NK-92 (cell line): ENCODE measurements around the gene ZMAT3.
"Not testable (repeated sequence)": the region's sequence is repeated elsewhere in the genome, so short reads cannot be mapped to it uniquely, and the experiment has no call there.

Source experiments
- DNase-seq: peaks from one replicate; lab custom pipeline; 2025; ENCODE audit not compliant: unreplicated experiment; lab: John Stamatoyannopoulos, UW

Gene ZMAT3, protein sequence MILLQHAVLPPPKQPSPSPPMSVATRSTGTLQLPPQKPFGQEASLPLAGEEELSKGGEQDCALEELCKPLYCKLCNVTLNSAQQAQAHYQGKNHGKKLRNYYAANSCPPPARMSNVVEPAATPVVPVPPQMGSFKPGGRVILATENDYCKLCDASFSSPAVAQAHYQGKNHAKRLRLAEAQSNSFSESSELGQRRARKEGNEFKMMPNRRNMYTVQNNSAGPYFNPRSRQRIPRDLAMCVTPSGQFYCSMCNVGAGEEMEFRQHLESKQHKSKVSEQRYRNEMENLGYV

DNA sequence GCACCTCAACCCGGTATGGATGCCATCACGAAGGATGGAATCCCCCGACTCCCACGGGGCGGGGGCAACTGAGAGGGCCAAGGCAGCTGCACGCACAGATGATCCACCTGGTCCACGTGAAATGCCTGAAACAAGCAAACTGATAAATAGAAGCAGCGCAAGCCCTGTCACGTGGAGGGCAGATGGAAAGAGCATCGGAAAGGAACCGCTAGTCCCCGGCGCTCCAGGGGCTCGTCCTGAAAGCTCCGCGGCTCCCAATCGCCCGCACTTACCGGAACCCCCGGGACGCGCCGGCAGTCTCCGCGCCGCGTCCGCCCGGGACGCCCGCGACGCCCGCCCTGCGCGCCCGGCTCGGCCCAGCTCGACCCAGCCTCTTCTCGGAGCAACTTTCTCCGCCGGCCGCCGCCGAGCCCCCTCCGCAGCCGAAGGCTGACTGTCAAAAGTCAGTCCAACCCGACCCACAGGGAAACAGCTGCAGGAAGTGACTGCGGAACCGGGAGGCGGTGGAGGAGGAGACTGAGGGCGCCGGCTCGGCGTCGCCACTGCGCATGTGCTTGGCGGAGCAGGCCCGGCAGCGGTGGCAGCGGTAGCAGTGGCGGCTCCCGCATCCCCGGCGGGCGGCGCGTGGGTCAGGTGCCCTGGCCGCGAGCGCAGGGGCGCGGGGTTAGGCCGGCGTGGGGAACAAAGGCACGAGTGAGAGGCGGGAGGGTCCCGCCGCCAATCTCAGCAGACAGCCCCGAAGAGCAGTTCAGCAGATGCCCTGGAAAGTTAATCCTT lies at the start of gene ZMAT3:
ZMAT3 (minus strand) TSS at position 487 of the 777 bp plus-strand sequence. CDS start 4,057 bp downstream, outside the sequence.
- DNase-seq, result peak; percentile 21

DNA sequence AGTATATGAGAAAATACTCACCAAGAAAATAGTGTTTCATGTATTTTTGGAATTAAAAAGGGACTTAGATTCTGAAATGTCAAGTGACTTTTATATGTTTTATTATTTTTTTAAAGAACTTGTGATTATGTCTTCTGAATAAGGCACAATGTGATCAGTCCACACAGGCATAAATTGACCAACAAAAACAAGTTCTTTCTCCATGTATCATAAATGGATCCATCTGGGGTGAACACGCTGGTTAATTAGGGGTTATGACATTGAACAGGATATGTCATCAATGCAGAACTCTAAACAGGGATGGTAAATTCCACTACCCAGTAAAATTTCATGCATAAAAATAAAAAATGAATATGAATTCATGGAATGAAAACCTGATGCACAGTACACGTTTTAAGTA lies 45.2 kb upstream of the ZMAT3 start:
- no peak for DNase-seq

DNA sequence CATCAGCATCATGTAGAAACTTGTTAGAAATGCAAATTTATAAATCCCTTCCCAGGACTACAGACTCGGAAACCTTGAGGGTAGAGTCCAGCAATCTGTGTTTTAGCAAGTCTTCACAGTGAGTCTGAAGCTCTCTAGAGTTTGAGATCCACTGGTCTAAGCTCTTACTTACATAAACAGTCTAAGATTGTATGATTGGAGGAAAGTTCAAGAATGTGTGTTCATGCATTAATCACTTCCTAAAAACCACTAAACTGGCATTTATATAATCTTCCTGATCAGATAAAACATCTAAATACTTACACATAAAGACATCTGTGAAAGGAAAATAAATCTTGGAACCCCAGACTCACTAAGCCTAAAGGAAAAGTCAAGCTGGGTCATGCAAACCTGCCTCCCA lies 43.8 kb upstream of the ZMAT3 start:
- DNase-seq, result not testable (repeated sequence)

DNA sequence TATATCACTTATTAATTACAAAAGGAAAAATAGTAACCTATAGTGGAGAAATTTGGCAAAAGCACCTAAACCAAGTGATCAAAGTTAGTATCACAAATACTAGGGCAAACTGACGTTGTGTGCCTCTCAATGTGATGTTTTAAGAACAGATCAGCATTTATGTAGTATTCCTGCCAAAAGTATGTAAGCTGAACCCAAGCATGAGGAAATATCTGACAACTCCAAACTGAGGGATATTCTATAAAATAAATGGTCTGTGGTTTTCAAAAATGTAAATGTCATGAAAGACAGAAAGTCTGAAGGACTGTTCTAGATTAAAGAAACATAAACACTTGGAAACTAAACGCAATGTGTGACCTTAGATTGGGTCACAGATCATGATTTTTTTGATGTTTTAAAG lies 42.3 kb upstream of the ZMAT3 start:
- DNase-seq, result no peak

DNA sequence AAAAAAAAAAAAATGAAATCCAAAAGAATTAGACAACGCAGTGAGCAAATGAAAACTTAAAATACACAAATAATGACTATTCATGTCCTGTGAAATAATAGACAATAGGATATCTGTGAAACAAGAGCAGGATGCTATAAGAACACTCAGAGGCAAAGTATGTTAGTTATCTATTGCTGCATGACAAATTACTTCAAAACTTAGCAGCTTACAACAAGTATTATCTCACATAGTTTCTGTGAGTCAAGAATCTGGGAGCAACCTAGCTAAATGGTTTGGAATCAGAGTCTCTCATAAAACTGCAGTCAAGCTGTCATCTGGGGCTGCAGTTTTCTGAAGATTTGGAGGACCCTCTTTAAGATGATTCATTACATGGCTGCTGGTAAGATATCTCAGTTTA lies 36.5 kb upstream of the ZMAT3 start:
- DNase-seq, result no peak

DNA sequence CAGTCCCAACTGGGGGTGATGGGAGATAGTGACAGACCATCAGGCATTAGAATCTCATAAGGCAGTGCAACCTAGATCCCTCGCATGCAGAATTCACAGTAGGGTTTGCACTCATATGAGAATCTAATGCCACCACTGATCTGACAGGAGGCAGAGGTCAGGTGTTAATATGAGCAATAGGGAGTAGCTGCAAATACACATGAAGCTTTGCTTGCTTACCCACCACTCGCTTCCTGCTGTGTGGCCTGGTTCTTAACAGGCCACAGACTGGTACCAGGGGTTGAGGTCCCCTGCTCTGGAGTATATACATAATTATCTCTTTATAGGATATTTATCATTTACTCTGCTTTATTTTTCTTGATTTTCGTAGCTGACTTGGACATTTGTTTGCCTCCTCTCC lies 36.0 kb upstream of the ZMAT3 start:
- DNase-seq, result no peak

DNA sequence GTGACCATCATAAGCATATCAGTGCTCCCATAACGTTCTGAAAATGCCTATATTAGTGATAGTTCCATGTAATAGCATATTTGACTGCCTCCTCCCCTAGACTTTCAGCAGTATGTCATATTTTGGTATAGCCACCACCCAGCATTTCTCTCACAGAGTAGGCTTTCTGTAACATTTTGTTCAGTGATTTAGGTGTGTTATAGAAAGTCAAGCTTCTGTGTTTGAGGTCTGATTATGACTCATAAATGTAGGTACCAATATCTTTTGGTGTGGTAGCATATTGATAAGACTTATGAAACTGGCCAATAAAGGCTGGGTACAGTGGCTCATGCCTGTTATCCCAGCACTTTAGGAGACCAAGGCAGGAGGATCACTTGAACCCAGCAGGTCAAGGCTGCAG lies 34.3 kb upstream of the ZMAT3 start:
- no peak for DNase-seq

DNA sequence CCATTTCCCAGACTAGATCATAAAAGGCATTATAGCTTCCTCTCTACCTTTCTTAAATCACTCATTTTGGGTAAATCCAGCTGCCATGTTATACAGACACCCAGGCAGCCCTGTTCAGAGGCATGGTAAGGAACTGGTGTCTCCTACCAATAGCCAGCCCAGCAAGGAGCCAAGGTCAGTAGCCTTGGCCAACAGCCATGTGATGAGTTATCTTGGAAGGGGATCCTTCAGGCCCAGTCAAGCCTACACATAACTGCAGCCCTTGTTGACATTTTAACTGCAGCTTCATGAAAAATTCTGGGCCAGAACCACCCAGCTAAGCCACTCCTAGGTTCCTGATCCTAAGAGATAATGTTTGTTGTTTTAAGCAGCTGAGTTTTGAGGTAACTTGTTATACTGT lies 29.0 kb upstream of the ZMAT3 start:
- DNase-seq, result no peak

DNA sequence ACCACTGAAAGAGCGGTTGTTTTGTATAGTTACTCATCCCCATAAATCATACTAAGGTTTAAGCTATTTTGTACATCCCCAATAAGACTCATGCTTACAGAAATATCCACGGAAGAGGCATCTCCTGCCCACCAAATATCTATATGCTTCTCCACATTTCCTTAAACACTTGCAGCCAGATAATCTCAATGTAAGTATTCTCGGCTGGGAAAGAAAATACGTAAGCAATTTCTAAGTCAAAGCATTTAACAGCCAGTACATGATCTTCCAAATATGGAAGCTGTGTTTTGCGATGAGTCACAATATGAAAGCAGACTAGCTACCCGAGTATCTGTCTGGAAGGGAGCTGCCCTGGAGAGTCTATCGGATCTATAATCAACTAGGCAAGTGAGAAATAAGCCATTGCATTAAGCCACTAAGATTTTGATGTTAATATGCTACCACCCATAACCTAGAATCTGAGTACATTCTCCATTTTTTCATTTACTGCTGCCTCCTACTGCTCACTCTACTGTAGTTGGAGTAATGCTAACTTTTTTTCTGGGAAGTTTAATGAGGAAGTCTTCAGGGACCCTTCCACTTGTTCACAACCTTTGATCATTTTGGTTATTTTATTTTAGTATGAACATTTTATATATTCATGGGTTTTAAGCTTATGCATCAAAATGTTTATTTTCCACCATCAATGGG lies 26.9 kb upstream of the ZMAT3 start:
- DNase-seq, result no peak

DNA sequence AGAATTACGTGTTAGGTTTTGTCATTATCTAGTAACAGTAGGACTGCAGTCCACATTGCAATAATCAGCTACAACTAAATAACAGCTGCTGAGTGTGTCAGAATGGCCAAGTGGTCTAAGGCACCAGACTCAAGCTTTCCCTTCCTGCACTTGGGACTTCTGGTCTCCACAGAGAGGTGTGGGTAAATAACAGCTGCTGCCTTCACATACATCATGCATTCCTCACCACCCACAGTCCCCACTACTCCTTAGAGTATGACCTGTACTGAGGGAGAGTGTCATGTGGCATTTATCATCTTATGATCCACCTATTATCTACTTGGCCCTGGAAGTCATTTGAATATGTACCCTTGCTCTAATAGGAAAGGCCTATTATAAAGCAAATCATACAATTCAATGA lies 22.2 kb upstream of the ZMAT3 start:
- DNase-seq, result no peak

DNA sequence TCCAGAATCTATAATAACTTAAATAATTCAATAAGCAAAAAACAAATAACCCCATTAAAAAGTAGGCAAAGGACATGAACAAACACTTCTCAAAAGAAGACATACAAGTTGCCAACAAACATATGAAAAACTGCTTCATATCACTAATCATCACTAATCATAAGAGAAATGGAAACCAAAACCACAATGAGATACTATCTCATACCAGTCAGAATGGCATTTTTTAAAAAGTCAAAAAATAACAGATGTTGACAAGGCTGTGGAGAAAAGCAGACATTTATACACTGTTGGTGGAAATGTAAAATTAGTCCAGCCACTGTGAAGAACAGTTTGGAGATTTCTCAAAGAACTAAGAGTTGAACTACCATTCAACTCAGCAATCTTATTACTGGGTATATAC lies 19.5 kb upstream of the ZMAT3 start:
- no peak for DNase-seq

DNA sequence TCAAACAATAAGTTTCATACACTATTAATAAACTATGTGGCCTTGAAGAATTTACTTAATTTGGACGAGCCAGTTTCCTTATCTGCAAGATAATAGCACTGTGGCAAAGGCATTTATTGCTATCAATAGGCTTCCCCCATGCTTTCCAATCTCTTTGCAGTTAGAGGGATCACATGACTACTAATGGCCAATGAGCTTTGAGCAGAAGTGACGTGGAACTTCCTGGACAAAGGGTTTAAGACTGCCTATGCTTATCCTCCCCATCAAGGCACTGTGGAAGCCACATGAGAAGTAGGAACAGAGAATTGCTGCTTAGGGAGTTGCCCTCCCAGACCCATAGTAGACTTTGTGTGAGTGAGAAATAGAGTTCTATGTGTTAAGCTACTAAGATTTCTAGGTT lies 16.7 kb upstream of the ZMAT3 start:
- DNase-seq, result no peak

DNA sequence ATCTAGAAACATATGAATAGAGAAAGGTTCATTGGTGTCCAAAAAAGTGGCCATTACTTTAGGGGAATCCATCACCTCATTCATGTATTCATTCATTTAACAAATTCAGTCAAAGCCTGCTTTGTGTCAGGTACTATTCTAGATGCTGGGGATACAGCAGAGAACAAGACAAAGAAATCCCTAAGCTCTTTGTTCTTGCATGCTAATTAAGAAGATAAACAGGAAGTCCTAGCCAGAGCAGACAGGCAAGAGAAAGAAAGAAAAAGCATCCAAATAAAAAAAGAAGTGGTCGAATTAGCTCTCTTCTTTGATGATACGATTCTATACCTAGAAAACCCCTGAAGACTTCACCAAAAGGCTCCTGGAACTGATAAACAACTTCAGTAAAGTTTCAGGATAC lies 12.4 kb upstream of the ZMAT3 start:
- no peak for DNase-seq

DNA sequence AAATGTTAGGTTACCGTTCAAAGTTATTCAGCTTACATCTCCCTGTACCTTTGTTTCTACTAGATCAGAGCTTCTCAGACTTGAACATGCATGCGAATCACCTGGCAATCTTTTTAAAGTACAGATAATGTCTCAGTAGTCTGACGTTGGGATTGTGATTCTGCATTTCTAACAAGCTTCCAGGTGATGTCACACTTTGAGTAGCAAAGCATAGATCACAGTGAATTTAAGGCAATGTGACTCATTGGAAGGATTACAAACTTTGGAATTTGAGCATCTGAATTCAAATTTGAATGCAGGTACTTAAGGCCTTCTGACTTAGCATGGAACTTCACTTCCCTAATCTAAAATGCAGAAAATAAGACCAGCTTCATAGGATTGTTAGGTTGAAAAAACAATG lies 10.8 kb upstream of the ZMAT3 start:
- DNase-seq, result no peak

DNA sequence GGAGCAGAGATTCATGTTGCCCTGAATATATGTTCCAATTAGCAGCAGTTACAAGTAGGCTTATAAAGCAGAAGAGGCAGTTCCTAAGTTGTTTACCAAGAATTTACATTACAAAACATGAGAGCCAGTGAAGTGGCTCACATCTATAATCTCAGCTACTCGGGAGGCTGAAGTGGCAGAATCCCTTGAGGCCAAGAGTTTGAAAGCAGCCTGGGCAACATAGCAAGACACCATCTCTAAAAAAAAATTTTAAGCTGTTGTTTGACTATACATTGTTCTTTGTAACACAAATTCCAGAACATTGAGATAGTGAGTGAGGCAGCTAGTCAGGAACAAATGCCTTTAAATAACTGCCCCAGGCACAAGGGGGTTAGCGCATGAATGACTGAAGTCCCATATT lies 10.3 kb upstream of the ZMAT3 start:
- DNase-seq, result no peak

DNA sequence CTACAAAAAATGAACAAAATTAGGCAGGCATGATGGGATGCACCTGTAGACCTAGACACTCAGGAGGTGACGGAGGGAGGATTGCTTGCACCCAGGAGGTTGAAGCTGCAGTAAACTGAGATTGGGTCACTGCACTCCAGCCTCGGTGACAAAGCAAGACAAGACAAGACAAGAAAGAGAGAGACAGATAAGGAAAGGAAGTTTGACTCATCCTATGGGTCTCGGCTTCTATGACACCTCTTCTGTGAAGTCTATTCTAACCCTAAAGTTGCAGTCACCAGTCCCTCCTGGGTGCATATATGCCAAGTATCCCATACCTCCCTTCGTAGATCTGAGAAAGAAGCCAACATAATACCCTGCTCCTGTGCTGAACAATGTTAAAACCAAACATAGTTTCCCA lies 7.9 kb upstream of the ZMAT3 start:
- DNase-seq, result no peak

DNA sequence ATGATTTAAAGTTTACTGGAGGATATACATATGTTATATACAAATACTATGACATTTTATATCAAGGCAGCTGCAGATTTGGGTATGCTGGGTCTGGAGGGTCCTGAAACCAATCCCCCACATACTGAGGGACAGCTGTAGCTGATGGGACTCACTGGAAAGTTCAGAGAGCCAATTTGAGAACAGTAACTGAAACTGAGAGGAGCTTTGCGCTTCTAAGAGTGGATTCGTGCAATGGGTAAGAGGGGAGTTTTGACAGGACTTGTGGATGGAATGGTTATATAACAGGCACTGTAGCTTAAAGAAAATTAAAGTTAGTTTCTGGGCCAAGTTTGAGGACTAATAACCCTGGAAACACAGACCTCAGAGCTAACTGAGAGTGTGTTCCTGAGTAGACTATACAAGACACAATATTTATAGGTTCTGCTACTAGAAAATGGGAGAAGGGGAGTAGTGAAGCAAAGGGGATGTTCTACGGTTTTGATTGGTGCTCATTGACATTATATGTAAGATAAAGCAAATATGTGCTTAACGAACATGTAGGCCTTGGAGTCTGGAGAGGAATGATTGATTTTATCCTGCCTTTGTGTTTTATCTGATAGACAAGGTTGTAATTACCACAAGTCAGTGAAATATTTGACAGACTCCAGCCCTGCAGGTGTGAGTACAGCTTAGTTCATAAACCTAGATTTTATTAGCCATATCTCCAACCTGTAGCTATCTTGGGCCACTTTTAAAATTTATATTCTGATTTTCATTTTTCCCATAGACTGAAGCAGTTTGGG lies 4.8 kb upstream of the ZMAT3 start:
- DNase-seq, result no peak

DNA sequence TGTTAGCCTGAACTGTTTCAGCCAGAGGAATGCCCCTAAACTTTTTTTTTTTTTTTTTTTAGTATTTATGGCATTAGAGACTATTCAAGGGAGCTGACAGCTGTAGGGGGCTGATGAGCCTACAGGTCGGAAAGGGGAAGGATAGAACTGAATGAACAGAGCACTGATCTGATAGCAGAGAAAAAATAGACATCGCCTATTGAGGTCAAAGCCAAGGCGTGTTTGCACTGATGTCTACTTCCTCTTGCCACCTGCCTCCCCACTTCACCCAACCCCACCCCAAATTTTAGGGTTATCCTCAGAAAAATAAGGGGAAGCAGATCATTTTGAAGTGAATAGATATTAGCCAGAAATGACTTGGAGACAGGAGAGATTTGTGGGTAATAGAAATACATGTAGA lies 3.0 kb upstream of the ZMAT3 start:
- no peak for DNase-seq

DNA sequence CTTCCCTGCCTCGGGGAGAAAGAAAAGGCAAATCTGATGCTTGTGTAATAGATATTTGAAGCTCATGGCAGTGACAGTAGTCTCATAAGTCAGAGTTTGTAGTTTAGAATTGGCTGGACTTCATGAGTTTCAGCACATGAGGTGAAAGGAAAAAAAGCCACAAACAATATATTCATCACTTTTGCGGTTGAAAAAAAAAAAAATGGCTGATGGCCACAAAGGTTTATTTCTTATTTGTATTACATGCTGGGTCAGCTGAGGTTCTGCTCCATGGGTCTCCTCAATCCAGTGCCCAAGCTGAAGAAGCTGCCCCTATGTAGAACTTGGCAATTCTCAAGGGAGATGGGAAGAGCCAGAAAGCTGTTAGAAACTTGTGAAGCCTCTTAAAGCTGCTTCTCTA lies 2.2 kb upstream of the ZMAT3 start:
- DNase-seq, result no peak

DNA sequence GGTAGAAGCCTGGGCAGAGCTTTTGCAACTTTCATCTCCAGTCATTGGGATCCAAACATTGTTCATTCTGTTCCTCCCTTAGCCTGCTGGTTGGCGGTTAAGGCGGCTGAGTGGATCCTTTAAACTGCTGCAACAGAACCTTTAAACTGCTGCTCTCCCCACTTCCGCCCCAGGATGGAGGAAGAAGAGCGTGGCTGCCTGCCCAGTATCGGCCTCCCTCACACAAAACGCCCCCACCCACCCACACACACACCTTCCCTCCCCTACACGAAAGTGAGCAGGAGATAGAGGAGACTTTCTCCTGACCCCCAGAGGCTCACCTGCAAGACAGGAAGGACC lies 460 bp upstream of the ZMAT3 start:
- no peak for DNase-seq

DNA sequence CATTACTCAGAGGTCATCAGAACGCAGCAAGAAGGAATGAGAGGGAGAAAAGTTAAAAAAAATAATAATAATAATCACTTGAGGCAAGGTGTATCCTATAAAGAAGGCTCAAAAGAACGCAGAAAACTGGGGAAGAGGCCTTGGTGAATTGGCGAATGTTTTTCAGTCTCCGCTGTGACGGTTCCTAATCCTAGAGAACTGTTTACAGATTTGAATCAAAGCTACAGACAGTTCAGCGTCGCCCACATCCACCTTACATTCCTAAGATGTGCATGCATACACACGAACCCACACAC lies 634 bp downstream of the ZMAT3 start:
- DNase-seq, result no peak
